ENCODE data around the gene CDK6.

- TF ChIP-seq CTCF (IDR thresholded peaks at IDR 0.05 in 2 of 3, conservative IDR thresholded peaks at IDR 0.05 in 1 of 3; ENCODE audit: control insufficient read depth in 2 of 3, extremely low read depth in 1 of 3, insufficient read depth in 1 of 3, low read depth in 3 of 3, low read length in 3 of 3) (no peak), SUPT20H (IDR thresholded peaks at IDR 0.05; ENCODE audit: borderline replicate concordance, control insufficient read depth, low read depth, low read length) (no peak), TCF7 (IDR thresholded peaks at IDR 0.05; ENCODE audit: borderline replicate concordance) (no peak), STAT1 (conservative IDR thresholded peaks at IDR 0.05) (no peak), EZH2 (IDR thresholded peaks at IDR 0.05; ENCODE audit: borderline replicate concordance, control insufficient read depth, low read depth, low read length) (no peak), FOXM1 (IDR thresholded peaks at IDR 0.05; ENCODE audit: low read depth, low read length) (no peak), MAX (IDR thresholded peaks at IDR 0.05; ENCODE audit: low read depth, low read length) (no peak), HCFC1 (IDR thresholded peaks at IDR 0.05; ENCODE audit: low read length) (no peak)
- TF ChIP-seq, protein P1, sequence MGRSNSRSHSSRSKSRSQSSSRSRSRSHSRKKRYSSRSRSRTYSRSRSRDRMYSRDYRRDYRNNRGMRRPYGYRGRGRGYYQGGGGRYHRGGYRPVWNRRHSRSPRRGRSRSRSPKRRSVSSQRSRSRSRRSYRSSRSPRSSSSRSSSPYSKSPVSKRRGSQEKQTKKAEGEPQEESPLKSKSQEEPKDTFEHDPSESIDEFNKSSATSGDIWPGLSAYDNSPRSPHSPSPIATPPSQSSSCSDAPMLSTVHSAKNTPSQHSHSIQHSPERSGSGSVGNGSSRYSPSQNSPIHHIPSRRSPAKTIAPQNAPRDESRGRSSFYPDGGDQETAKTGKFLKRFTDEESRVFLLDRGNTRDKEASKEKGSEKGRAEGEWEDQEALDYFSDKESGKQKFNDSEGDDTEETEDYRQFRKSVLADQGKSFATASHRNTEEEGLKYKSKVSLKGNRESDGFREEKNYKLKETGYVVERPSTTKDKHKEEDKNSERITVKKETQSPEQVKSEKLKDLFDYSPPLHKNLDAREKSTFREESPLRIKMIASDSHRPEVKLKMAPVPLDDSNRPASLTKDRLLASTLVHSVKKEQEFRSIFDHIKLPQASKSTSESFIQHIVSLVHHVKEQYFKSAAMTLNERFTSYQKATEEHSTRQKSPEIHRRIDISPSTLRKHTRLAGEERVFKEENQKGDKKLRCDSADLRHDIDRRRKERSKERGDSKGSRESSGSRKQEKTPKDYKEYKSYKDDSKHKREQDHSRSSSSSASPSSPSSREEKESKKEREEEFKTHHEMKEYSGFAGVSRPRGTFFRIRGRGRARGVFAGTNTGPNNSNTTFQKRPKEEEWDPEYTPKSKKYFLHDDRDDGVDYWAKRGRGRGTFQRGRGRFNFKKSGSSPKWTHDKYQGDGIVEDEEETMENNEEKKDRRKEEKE (IDR thresholded peaks at IDR 0.05): no peak
These were observed 223.9 kb downstream of the CDK6 start for GRCh38 chr7:92612501-92612900.

Data from GM12878 (cell line).